ENCODE results near the gene PRADC1. TPM values are rescaled to one million over a fixed set of nuclear protein-coding genes. Genes with fewer than 3 reads are reported as not detected.

Gene PRADC1
- total and polyA plus RNA-seq, 9 of the 15 experiments (the other 6 are each of a cell fraction or from before 2014, with no cell fraction given) = 7.3 to 47.4 (median 34.2) TPM

- no peak for TF ChIP-seq CHD7 (IDR thresholded peaks at IDR 0.05; ENCODE audit: low read depth, low read length)
- TF ChIP-seq ID3 (CRISPR knock-in tag; IDR thresholded peaks at IDR 0.05) = no peak
- TF ChIP-seq ID3 (tag; IDR thresholded peaks at IDR 0.05) = no peak
- no peak for TF ChIP-seq HMBOX1 (IDR thresholded peaks at IDR 0.05)
- no peak for TF ChIP-seq KHSRP (IDR thresholded peaks at IDR 0.05)
- TF ChIP-seq CREBBP (IDR thresholded peaks at IDR 0.05; ENCODE audit: low read depth, low read length) = no peak
- no peak for TF ChIP-seq NFXL1 (CRISPR knock-in tag; IDR thresholded peaks at IDR 0.05)
- no peak for TF ChIP-seq IRF1 (CRISPR knock-in tag; IDR thresholded peaks at IDR 0.05; ENCODE audit: borderline replicate concordance)
- TF ChIP-seq ELK3 (CRISPR knock-in tag; IDR thresholded peaks at IDR 0.05) = no peak
- no peak for TF ChIP-seq DEAF1 (CRISPR knock-in tag; IDR thresholded peaks at IDR 0.05)
- TF ChIP-seq DNMT1 (IDR thresholded peaks at IDR 0.05) = no peak
- TF ChIP-seq POLR2B (IDR thresholded peaks at IDR 0.05; ENCODE audit: low read depth, partially characterized antibody) = no peak
- no peak for TF ChIP-seq ZNF354B (CRISPR knock-in tag; IDR thresholded peaks at IDR 0.05)
These were observed 6.7 kb upstream of the PRADC1 start (continued) for GRCh38 chr2:73239776-73240175.

Data from K562 (cell line).